H1 (cell line): ENCODE results near the gene SLITRK1. TPM values are rescaled to one million over a fixed set of nuclear protein-coding genes. Genes with fewer than 3 reads are reported as not detected.

ENCODE experiments used
- CTCF ChIA-PET: fragments of 300-600 bp; sonication (Branson Sonifier 250); formaldehyde crosslinking; loops from one replicate; lab custom pipeline; 2021; ENCODE audit not compliant: partially characterized antibody; lab: Charles Lee
- POLR2A ChIA-PET: fragments of 300-600 bp; sonication (Branson Sonifier 250); formaldehyde crosslinking; loops from one replicate; lab custom pipeline; 2021; ENCODE audit warnings: inconsistent platforms; ENCODE audit not compliant: partially characterized antibody; lab: Charles Lee
- DNase-seq, 2 experiments: peaks; one replicate each; pipeline versions ENCODE4 v3.0.0 to v3.0.0-alpha.2; 2010 to 2022; ENCODE audit warnings: low spot score in 2 of 2, low read depth in 1 of 2, mixed read lengths in 1 of 2
- FAIRE-seq: peaks from 2 replicates; lab custom pipeline; 2011; peaks lifted over from hg19 to GRCh38; lab: Jason Lieb, UNC
- H2AFZ ChIP-seq: 2 replicates; pipeline ENCODE4 v1.8.1; 2012; ENCODE audit warnings: low read length, inconsistent platforms
- H2AK5ac ChIP-seq: 2 replicates; pipeline ENCODE4 v1.6.1; 2013; ENCODE audit warnings: low read depth, low read length
- H2BK120ac ChIP-seq: replicated peaks from 2 replicates; pipeline ENCODE3; 2013; ENCODE audit warnings: low read depth, low read length, inconsistent platforms
- H2BK12ac ChIP-seq: 2 replicates; pipeline ENCODE4 v1.6.1; 2013; ENCODE audit warnings: low read depth, low read length
- H2BK15ac ChIP-seq: 2 replicates; pipeline ENCODE4 v1.6.1; 2013; ENCODE audit warnings: low read length
- H2BK20ac ChIP-seq: 2 replicates; pipeline ENCODE4 v1.6.1; 2013; ENCODE audit warnings: low read length
- H2BK5ac ChIP-seq: 2 replicates; pipeline ENCODE4 v1.6.1; 2013; ENCODE audit warnings: low read depth, low read length
- H3K14ac ChIP-seq: 2 replicates; pipeline ENCODE4 v1.6.1; 2013; ENCODE audit warnings: inconsistent platforms; ENCODE audit not compliant: insufficient read length
- H3K18ac ChIP-seq: 2 replicates; pipeline ENCODE4 v1.6.1; 2013; ENCODE audit warnings: low read length; ENCODE audit errors: extremely low read depth
- H3K23ac ChIP-seq: 2 replicates; pipeline ENCODE4 v1.6.1; 2013; ENCODE audit warnings: inconsistent platforms; ENCODE audit not compliant: insufficient read length
- H3K23me2 ChIP-seq: 2 replicates; pipeline ENCODE4 v1.6.1; 2013; ENCODE audit warnings: low read depth, low read length
- H3K27ac ChIP-seq: 2 replicates; pipeline ENCODE4 v1.6.1; 2011; ENCODE audit warnings: low read depth, low read length, inconsistent platforms
- H3K27me3 ChIP-seq, 4 experiments: replicated peaks in 1 of 4; 1 replicate in 1 of 4; 2 replicates in 3 of 4; pipeline versions ENCODE4 v1.6.1 to v1.8.1; 2011 to 2013; ENCODE audit warnings: low read length in 3 of 4, mild to moderate bottlenecking in 3 of 4, inconsistent platforms in 2 of 4, mixed read lengths in 2 of 4, moderate library complexity in 1 of 4; ENCODE audit not compliant: control insufficient read depth in 3 of 4, insufficient read depth in 3 of 4; ENCODE audit errors: extremely low read depth in 1 of 4
- H3K36me3 ChIP-seq, 4 experiments: 2 replicates each; pipeline versions ENCODE4 v1.6.1 to v1.8.1; 2011 to 2013; ENCODE audit warnings: mild to moderate bottlenecking in 4 of 4, low read length in 3 of 4, moderate library complexity in 2 of 4, control low read depth in 1 of 4, inconsistent platforms in 1 of 4; ENCODE audit not compliant: insufficient read depth in 4 of 4, control insufficient read depth in 2 of 4
- H3K4ac ChIP-seq: replicated peaks from 2 replicates; pipeline ENCODE3; 2013; ENCODE audit warnings: low read length, low read depth, mixed read lengths, inconsistent platforms; ENCODE audit not compliant: insufficient read length
- H3K4me1 ChIP-seq, 4 experiments: replicated peaks in 1 of 4; 1 replicate in 1 of 4; 2 replicates in 3 of 4; pipeline versions ENCODE4 v1.6.1 to v1.8.1; 2011 to 2013; ENCODE audit warnings: low read length in 3 of 4, inconsistent platforms in 2 of 4, mixed read lengths in 1 of 4; ENCODE audit not compliant: insufficient read depth in 4 of 4, control insufficient read depth in 3 of 4
- H3K4me2 ChIP-seq, 2 experiments: 2 replicates each; pipeline versions ENCODE4 v1.6.1 to v1.8.1; 2011 to 2013; ENCODE audit warnings: low read depth in 2 of 2, low read length in 2 of 2, control low read depth in 1 of 2, inconsistent platforms in 1 of 2, mild to moderate bottlenecking in 1 of 2; ENCODE audit not compliant: insufficient read depth in 1 of 2
- H3K4me3 ChIP-seq, 4 experiments: fragments of 200-600, 300-600 bp in 1 of 4; sonication (generic), shearing (Covaris generic), sonication (Bioruptor Twin) in 1 of 4; 2 replicates each; pipeline versions ENCODE4 v1.5.1 to v1.8.1; 2011 to 2016; ENCODE audit warnings: low read length in 4 of 4, low read depth in 3 of 4, control low read depth in 2 of 4, inconsistent platforms in 2 of 4, mild to moderate bottlenecking in 2 of 4, mixed read lengths in 1 of 4, moderate library complexity in 1 of 4; ENCODE audit not compliant: insufficient read depth in 2 of 4; ENCODE audit errors: extremely low read depth in 1 of 4
- H3K56ac ChIP-seq: replicated peaks from 2 replicates; pipeline ENCODE3; 2013; ENCODE audit warnings: low read depth, mild to moderate bottlenecking, mixed read lengths, low read length, inconsistent platforms; ENCODE audit not compliant: insufficient read length
- H3K79me1 ChIP-seq: 2 replicates; pipeline ENCODE4 v1.6.1; 2013; ENCODE audit warnings: low read depth, low read length, control low read depth
- H3K79me2 ChIP-seq, 2 experiments: 2 replicates each; pipeline versions ENCODE4 v1.6.1 to v1.8.1; 2012 to 2013; ENCODE audit warnings: low read length in 2 of 2, mild to moderate bottlenecking in 2 of 2, inconsistent platforms in 1 of 2; ENCODE audit not compliant: insufficient read depth in 2 of 2, control insufficient read depth in 1 of 2
- H3K9ac ChIP-seq, 4 experiments: replicated peaks in 1 of 4; 1 replicate in 1 of 4; 2 replicates in 3 of 4; pipeline versions ENCODE4 v1.6.1 to v1.8.1; 2011 to 2013; ENCODE audit warnings: low read depth in 3 of 4, low read length in 3 of 4, control low read depth in 2 of 4, mild to moderate bottlenecking in 2 of 4, moderate library complexity in 2 of 4, inconsistent platforms in 1 of 4; ENCODE audit errors: extremely low read depth in 1 of 4
- H3K9me3 ChIP-seq, 2 experiments: 2 replicates each; pipeline versions ENCODE4 v1.6.1 to v1.8.1; 2012 to 2013; ENCODE audit warnings: mild to moderate bottlenecking in 2 of 2, moderate library complexity in 2 of 2, control low read depth in 1 of 2, inconsistent platforms in 1 of 2, low read depth in 1 of 2, low read length in 1 of 2, mixed read lengths in 1 of 2; ENCODE audit not compliant: insufficient read depth in 2 of 2
- H4K20me1 ChIP-seq, 2 experiments: replicated peaks in 1 of 2; 2 replicates each; pipeline versions ENCODE3 to v1.8.1; 2011 to 2013; ENCODE audit warnings: inconsistent platforms in 2 of 2, low read length in 2 of 2, mild to moderate bottlenecking in 1 of 2; ENCODE audit not compliant: insufficient read depth in 2 of 2, control insufficient read depth in 1 of 2
- H4K5ac ChIP-seq: 2 replicates; pipeline ENCODE4 v1.6.1; 2013; ENCODE audit warnings: low read length, low read depth, mixed read lengths, inconsistent platforms; ENCODE audit not compliant: insufficient read length
- H4K8ac ChIP-seq: 2 replicates; pipeline ENCODE4 v1.8.0; 2013; ENCODE audit warnings: mild to moderate bottlenecking, moderate library complexity, low read length, inconsistent platforms; ENCODE audit not compliant: insufficient read depth; ENCODE audit errors: extremely low read depth
- H4K91ac ChIP-seq: replicated peaks from 2 replicates; pipeline ENCODE3; 2013; ENCODE audit warnings: low read length, mixed read lengths, inconsistent platforms; ENCODE audit not compliant: insufficient read length
- ASH2L ChIP-seq: fragments of 200-600, 300-600 bp; sonication (generic); IDR thresholded peaks from one replicate; pipeline ENCODE4 v1.7.1; 2017; ENCODE audit warnings: low read length
- ATF3 ChIP-seq: IDR thresholded peaks from 2 replicates; pipeline ENCODE4 v1.6.1; 2011; ENCODE audit warnings: low read depth, mild to moderate bottlenecking, low read length; ENCODE audit not compliant: insufficient read depth
- CBX5 ChIP-seq: fragments of 300-800, 300-1000 bp; sonication (generic); IDR thresholded peaks from 2 replicates; pipeline ENCODE4 v1.7.1; 2016; ENCODE audit warnings: antibody characterized with exemption, low read length, low read depth
- CTBP2 ChIP-seq: IDR thresholded peaks from 2 replicates; pipeline ENCODE4 v1.7.0; 2011; ENCODE audit warnings: borderline replicate concordance, mild to moderate bottlenecking, moderate library complexity, mixed read lengths, low read length; ENCODE audit not compliant: insufficient read depth, insufficient read length
- EGR1 ChIP-seq: IDR thresholded peaks from 2 replicates; pipeline ENCODE4 v1.6.1; 2011; ENCODE audit warnings: low read depth, low read length, borderline replicate concordance
- EZH2 ChIP-seq: fragments of 200-600 bp; sonication (generic); IDR thresholded peaks from 2 replicates; pipeline ENCODE4 v1.7.1; 2012; ENCODE audit warnings: low read depth, mild to moderate bottlenecking, moderate library complexity, low read length, inconsistent platforms; ENCODE audit not compliant: severe bottlenecking
- KDM4A ChIP-seq: IDR thresholded peaks from one replicate; pipeline ENCODE4 v1.7.1; 2012; ENCODE audit warnings: low read depth, mild to moderate bottlenecking, moderate library complexity, low read length, inconsistent platforms; ENCODE audit not compliant: severe bottlenecking
- PHF8 ChIP-seq: fragments of 200-600 bp; sonication (generic); conservative IDR thresholded peaks from 2 replicates; pipeline ENCODE4 v1.7.1; 2012; ENCODE audit warnings: low read depth, mild to moderate bottlenecking, inconsistent platforms, low read length, moderate library complexity
- RNF2 ChIP-seq: fragments of 200-900, 300-1000 bp; sonication (generic); IDR thresholded peaks from 2 replicates; pipeline ENCODE4 v1.7.1; 2016; ENCODE audit warnings: borderline replicate concordance, low read depth, mild to moderate bottlenecking, antibody characterized with exemption, low read length; ENCODE audit not compliant: poor library complexity, severe bottlenecking; ENCODE audit errors: missing control alignments
- TEAD4 ChIP-seq: IDR thresholded peaks from 2 replicates; pipeline ENCODE4 v1.6.1; 2012; ENCODE audit warnings: low read depth, low read length, inconsistent platforms, mixed read lengths
- ZNF274 ChIP-seq: IDR thresholded peaks from 2 replicates; pipeline ENCODE4 v1.7.0; 2012; ENCODE audit warnings: low read length, borderline replicate concordance; ENCODE audit errors: extremely low read depth
- WGBS, 2 experiments: shearing (Covaris generic) in 1 of 2; methylation state at CpG; one replicate each; pipeline versions ENCODE4 v1.1.6 to v1.1.7; 2013 to 2015; ENCODE audit warnings: low lambda C conversion rate in 2 of 2, mixed read lengths in 2 of 2, inconsistent platforms in 1 of 2, low coverage in 1 of 2, missing lambda C conversion rate in 1 of 2; ENCODE audit not compliant: insufficient replicate concordance in 2 of 2, insufficient coverage in 1 of 2, insufficient read length in 1 of 2; ENCODE audit errors: extremely low coverage in 1 of 2, missing lambda C conversion rate in 1 of 2; 5-methylcytosine and 5-hydroxymethylcytosine counted together
- polyA plus RNA-seq, 7 experiments: library from polyadenylated mRNA; depleted of rRNA in 3 of 7; stranded (reverse) in 5 of 7; unstranded in 2 of 7; fragments of >200 nt in 5 of 7; fragments of 200-250 nt in 2 of 7; gene quantifications; 1 replicate in 5 of 7; 2 replicates in 1 of 7; 4 replicates in 1 of 7; pipeline versions ENCODE4 v1.2.1 to v1.2.3, GENCODE V29; 2011 to 2013; ENCODE audit warnings: missing spikeins in 2 of 7, mixed read lengths in 2 of 7
- total RNA-seq: library from RNA; stranded (reverse); fragmentation: NEBNext Ultra II Directional; extraction: Animal tissue kit (Norgen Biotek cat#: 25700); gene quantifications from 2 replicates; pipeline ENCODE4 v1.2.1, GENCODE V29; 2021

SLITRK1 gene
- total and polyA plus RNA-seq, 2 of the 8 experiments (the other 6 are each of a cell fraction or from before 2014, with no cell fraction given) = 3.4 to 4.2 TPM

GRCh38 chr13:83879431-83880171, 2.7 kb downstream of the SLITRK1 start:
- Histone ChIP-seq H2BK20ac (no peak overlapping the region), H2AK5ac (no peak overlapping the region), H3K4me1 (peaks cover 0 to 18% (median 6%) of the 10 kb centered on the region in 4 experiments; a peak in 6 of 7 replicates), H4K5ac (no peak overlapping the region), H4K91ac (no peak overlapping the region), H2BK120ac (no peak overlapping the region), H3K9me3 (no peaks in the 10 kb centered on the region), H4K20me1 (no peaks in the 10 kb centered on the region), H3K18ac (no peak overlapping the region), H3K4ac (no peak overlapping the region), H2BK5ac (no peak overlapping the region), H2AFZ (no peak overlapping the region), H3K36me3 (no peaks in the 10 kb centered on the region), H3K14ac (no peak overlapping the region), H3K79me2 (no peaks in the 10 kb centered on the region; a peak in 1 of 4 replicates), H3K79me1 (no peaks in the 10 kb centered on the region), H3K4me2 (peak overlapping the region; percentile 92 to 96), H3K23ac (no peak overlapping the region), H3K4me3 (peak overlapping the region; percentile 44 to 79 (median 64); a peak in 7 of 8 replicates), H2BK15ac (no peak overlapping the region; the same call in 1 of the 2 replicates), H3K27me3 (peaks cover 18 to 37% (median 32%) of the 10 kb centered on the region in 4 experiments), H3K56ac (no peak overlapping the region), H2BK12ac (no peak overlapping the region), H3K9ac (no peak overlapping the region), H3K27ac (no peak overlapping the region), H3K23me2 (peaks cover 29% of the 10 kb centered on the region), H4K8ac (0 out of 2 replicates have a peak overlapping the region, but pooled peaks have one; percentile 10)
- ChIA-PET POLR2A (no interaction called here), CTCF (no interaction called here)
- DNase-seq = peak in 1 of 2 experiments; percentile 45
- no peak for FAIRE-seq
- 44% methylated on average over 33 of the region's 33 CpGs; no CpG with 5 or more reads in 1 of the 2 experiments for WGBS, 2 experiments
- no peak for TF ChIP-seq PHF8
- TF ChIP-seq CBX5 = no peak
- no peak for TF ChIP-seq ZNF274
- TF ChIP-seq RNF2 = peak; percentile 23
- TF ChIP-seq CTBP2 = peak; percentile 7
- peak; percentile 45 for TF ChIP-seq ASH2L
- no peak for TF ChIP-seq EGR1
- peak; percentile 45 for TF ChIP-seq EZH2
- TF ChIP-seq KDM4A = peak; percentile 48
- no peak for TF ChIP-seq ATF3
- no peak for TF ChIP-seq TEAD4
